ENCODE measurements around the gene NAV2.

- no peak for TF ChIP-seq CTCF (IDR thresholded peaks at IDR 0.05 in 8 of 11, conservative IDR thresholded peaks at IDR 0.05 in 3 of 11)
- TF ChIP-seq POLR2A (IDR thresholded peaks at IDR 0.05) = no peak
Observed at GRCh38 chr11:19713196-19714021, 772 bp downstream of the NAV2 start.
